WERI-Rb-1 (cell line): ENCODE data around the gene ADORA2B.
"Not testable (repeated sequence)": the region's sequence is repeated elsewhere in the genome, so short reads cannot be mapped to it uniquely, and the experiment has no call there.

Experiments
- DNase-seq: peaks from one replicate; pipeline ENCODE4 v3.0.0-alpha.2; 2020
- H3K27ac ChIP-seq: fragments of 250-450 bp; sonication (Bioruptor Pico); 2 replicates; pipeline ENCODE4 v1.5.1; 2020; ENCODE audit warnings: mild to moderate bottlenecking, moderate library complexity
- H3K27me3 ChIP-seq: fragments of 250-450 bp; sonication (Bioruptor Pico); 2 replicates; pipeline ENCODE4 v1.5.1; 2021; ENCODE audit warnings: mild to moderate bottlenecking, low read depth, moderate library complexity; ENCODE audit not compliant: insufficient read depth, severe bottlenecking
- H3K36me3 ChIP-seq: fragments of 250-450 bp; sonication (Bioruptor Pico); 2 replicates; pipeline ENCODE4 v1.5.1; 2020; ENCODE audit warnings: mild to moderate bottlenecking, moderate library complexity
- H3K4me3 ChIP-seq: 2 replicates; pipeline ENCODE4 v1.5.1; 2011; ENCODE audit warnings: low read depth, mild to moderate bottlenecking, control low read depth, low read length
- H3K9me3 ChIP-seq: fragments of 250-450 bp; sonication (Bioruptor Pico); 2 replicates; pipeline ENCODE4 v1.5.1; 2021; ENCODE audit warnings: mild to moderate bottlenecking, moderate library complexity; ENCODE audit not compliant: severe bottlenecking
- TF ChIP-seq, protein P1 (sequence below): IDR thresholded peaks from 2 replicates; pipeline ENCODE4 v1.5.1; 2011; ENCODE audit warnings: low read depth, mild to moderate bottlenecking, control low read depth, inconsistent platforms, low read length

Gene ADORA2B

DNA sequence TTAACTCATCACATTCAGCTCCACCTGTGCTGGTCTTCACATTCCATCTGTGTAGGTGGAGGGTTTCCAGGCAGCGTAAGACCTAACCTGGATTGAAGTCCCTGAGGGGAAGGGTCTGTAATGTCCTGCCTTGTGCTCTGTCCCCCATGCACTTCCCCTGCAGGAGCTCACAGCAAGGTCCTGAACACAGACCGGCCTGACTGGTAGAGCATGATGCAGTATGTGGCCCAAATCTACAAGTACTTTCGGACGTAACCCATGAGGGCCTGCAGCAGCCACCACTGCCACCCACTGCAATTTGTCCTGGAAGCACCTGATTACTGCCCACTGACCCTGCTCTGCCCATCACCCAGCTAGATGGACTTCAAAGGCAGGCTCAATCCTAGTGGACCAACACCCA lies 36.6 kb upstream of the ADORA2B start:
- no peak for DNase-seq
- H3K4me3 ChIP-seq = no peak overlapping the region
- no peaks in the 10 kb centered on the region for H3K36me3 ChIP-seq
- TF ChIP-seq, protein P1, sequence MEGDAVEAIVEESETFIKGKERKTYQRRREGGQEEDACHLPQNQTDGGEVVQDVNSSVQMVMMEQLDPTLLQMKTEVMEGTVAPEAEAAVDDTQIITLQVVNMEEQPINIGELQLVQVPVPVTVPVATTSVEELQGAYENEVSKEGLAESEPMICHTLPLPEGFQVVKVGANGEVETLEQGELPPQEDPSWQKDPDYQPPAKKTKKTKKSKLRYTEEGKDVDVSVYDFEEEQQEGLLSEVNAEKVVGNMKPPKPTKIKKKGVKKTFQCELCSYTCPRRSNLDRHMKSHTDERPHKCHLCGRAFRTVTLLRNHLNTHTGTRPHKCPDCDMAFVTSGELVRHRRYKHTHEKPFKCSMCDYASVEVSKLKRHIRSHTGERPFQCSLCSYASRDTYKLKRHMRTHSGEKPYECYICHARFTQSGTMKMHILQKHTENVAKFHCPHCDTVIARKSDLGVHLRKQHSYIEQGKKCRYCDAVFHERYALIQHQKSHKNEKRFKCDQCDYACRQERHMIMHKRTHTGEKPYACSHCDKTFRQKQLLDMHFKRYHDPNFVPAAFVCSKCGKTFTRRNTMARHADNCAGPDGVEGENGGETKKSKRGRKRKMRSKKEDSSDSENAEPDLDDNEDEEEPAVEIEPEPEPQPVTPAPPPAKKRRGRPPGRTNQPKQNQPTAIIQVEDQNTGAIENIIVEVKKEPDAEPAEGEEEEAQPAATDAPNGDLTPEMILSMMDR = no peak
- no peaks in the 10 kb centered on the region for H3K27me3 ChIP-seq
- no peaks in the 10 kb centered on the region for H3K9me3 ChIP-seq
- H3K27ac ChIP-seq = no peak overlapping the region

DNA sequence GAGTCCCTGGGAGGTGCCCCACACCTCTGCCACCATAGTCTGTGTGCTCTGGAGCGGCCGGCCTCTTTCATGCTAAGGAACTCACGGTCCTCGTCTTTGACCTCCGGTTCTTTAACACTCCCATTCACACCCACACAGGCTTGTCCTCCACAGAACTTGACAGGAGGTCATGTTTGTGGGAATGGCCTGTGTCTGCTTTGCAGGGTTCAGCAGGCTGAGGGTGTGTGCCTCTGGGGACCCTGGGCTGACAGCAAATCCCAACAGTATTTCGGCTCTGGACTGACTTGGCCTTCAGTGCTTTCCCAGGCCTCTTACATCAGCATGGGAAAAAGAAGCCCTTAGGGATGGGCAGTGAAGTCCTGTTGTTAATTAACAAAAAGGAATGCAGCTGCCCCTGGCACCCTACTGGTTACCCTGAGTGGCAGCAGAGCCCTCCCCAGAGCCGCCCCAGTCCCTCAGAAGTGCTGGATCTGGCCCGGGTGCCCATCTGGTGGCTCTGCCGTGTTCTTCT lies 35.4 kb upstream of the ADORA2B start:
- Histone ChIP-seq H3K9me3 (no peaks in the 10 kb centered on the region), H3K27ac (no peak overlapping the region), H3K36me3 (no peaks in the 10 kb centered on the region), H3K27me3 (no peaks in the 10 kb centered on the region), H3K4me3 (no peak overlapping the region)
- no peak for DNase-seq
- TF ChIP-seq, protein P1 = no peak

GRCh38 chr17:15910791-15911190 lies 34.1 kb upstream of the ADORA2B start:
- H3K9me3 ChIP-seq = no peaks in the 10 kb centered on the region
- H3K4me3 ChIP-seq = no peak overlapping the region
- no peak overlapping the region for H3K27ac ChIP-seq
- H3K27me3 ChIP-seq = no peaks in the 10 kb centered on the region
- DNase-seq = no peak
- H3K36me3 ChIP-seq = no peaks in the 10 kb centered on the region
- TF ChIP-seq, protein P1 = no peak

DNA sequence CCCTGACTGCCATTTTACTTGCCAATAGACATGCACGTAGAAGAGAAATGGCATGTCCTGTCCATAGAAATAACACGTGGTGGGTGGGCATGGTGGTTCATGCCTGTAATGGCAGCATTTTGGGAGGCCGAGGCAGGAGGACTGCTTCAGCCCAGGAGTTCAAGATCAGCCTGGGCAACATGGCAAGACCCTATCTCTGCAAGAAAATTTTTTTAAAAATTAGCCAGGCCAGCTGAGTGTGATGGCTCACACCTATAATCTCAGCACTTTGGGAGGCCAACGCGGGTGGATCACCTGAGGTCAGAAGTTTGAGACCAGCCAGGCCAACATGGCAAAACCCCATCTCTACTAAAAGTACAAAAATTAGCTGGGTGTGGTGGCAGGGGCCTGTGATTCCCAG lies 33.2 kb upstream of the ADORA2B start:
- DNase-seq, H3K27ac ChIP-seq, H3K9me3 ChIP-seq, H3K27me3 ChIP-seq, H3K36me3 ChIP-seq, H3K4me3 ChIP-seq: not testable (repeated sequence)

DNA sequence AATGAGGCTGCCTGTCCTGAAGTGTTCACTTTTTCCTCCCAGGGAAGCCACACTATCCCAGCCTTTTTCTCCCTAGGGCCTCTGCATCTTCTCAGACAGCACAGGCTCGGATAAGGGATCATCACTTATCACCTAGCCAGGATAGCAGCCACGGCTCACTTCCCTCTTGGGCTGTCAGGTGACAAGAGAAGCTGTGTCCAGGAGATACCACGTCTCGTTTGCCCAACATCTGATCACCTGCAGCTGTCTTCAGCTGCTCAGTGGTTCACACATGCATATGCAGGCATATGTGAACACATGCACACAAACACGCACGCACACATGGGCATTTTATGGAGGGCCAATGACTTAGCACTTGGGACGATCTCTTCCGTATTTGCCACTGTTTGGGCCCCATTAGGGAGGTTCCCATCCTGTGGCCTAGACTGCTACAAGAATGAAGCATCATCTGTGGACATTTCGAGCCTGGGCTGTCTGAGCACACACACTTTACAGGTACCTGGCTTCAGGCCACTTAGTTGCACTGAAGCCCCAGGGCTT lies 32.4 kb upstream of the ADORA2B start:
- Histone ChIP-seq H3K36me3 (no peaks in the 10 kb centered on the region), H3K9me3 (no peaks in the 10 kb centered on the region), H3K27ac (no peak overlapping the region), H3K4me3 (no peak overlapping the region), H3K27me3 (no peaks in the 10 kb centered on the region)
- TF ChIP-seq, protein P1 = no peak
- no peak for DNase-seq

DNA sequence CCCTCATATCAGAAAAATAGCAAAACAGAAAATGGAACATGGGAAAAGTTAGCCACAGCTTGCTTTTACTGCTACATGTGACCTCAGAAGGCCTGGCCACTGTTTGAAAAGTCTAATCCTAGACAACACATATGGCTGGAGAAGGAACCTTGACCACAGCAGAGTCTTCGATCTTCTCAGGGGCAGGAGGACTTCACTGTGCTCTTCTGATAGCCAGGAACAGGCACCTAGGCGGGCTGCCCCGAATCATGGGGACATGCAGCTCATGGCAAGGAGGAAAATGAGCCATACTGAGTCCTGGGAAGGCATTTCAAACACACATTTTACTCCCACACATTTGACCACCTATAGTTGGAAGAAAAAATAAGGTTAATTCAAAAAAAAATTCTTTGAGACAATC lies 31.1 kb upstream of the ADORA2B start:
- Histone ChIP-seq H3K27ac (no peak overlapping the region), H3K36me3 (no peaks in the 10 kb centered on the region), H3K4me3 (no peak overlapping the region), H3K27me3 (no peaks in the 10 kb centered on the region), H3K9me3 (no peaks in the 10 kb centered on the region)
- TF ChIP-seq, protein P1 = no peak
- DNase-seq = no peak
